ENCODE data around the gene RIOK3. TPM values are rescaled to one million over a fixed set of nuclear protein-coding genes. Genes with fewer than 3 reads are reported as not detected.

The RIOK3 gene
- total RNA-seq, 3 donors from 2014 or later, result 61.6 to 80.8 (median 74.3) TPM

GRCh38 chr18:23502516-23503037, 49.5 kb downstream of the RIOK3 start:
- Histone ChIP-seq H3K27me3 (no peaks in the 10 kb centered on the region), H3K4me1 (peaks cover 0 to 6% of the 10 kb centered on the region in 2 donors), H3K27ac (peak overlapping the region; percentile 89 to 94), H3K9me3 (no peaks in the 10 kb centered on the region), H3K4me3 (peak overlapping the region; percentile 82 to 97 (median 97)), H3K36me3 (no peaks in the 10 kb centered on the region)
- TF ChIP-seq CTCF (IDR thresholded peaks at IDR 0.05) (no peak), POLR2A (IDR thresholded peaks at IDR 0.05) (no peak), POLR2AphosphoS5 (IDR thresholded peaks at IDR 0.05) (no peak)
- DNase-seq (ENCODE audit: low spot score in 2 of 2), result no peak
- intact Hi-C loops (cut with DNase I; ENCODE audit: low total_unique reads), result loop anchor here (10.0 kb wide), 2 partner anchors 192 to 728 kb away; no protein-coding TSS in a partner anchor

GRCh38 chr18:23503038-23503962, 50.2 kb downstream of the RIOK3 start, which contains the start of gene RMC1:
RMC1 (plus strand) TSS chr18:23503511; CDS start chr18:23503619, 108 bp downstream.
- Histone ChIP-seq H3K36me3 (no peaks in the 10 kb centered on the region), H3K27ac (peak within 1 kb of the TSS; percentile 89 to 94), H3K9me3 (no peaks in the 10 kb centered on the region), H3K4me3 (peak within 1 kb of the TSS; percentile 82 to 97 (median 97)), H3K27me3 (no peaks in the 10 kb centered on the region), H3K4me1 (peaks cover 0 to 6% of the 10 kb centered on the region in 2 donors)
- intact Hi-C loops (cut with DNase I; ENCODE audit: low total_unique reads), result loop anchor here (10.0 kb wide), 2 partner anchors 192 to 728 kb away; no protein-coding TSS in a partner anchor
- DNase-seq (ENCODE audit: low spot score in 2 of 2), result peak; percentile 94 to 98
- TF ChIP-seq POLR2A (IDR thresholded peaks at IDR 0.05) (peak; percentile 82), POLR2AphosphoS5 (IDR thresholded peaks at IDR 0.05) (peak; percentile 69 to 89 (median 81)), CTCF (IDR thresholded peaks at IDR 0.05) (peak in 1 of 3 donors; percentile 11)

- peak overlapping the region in 1 of 2 donors; percentile 94 for H3K27ac ChIP-seq
- DNase-seq (ENCODE audit: low spot score in 2 of 2), result no peak
- H3K36me3 ChIP-seq, result no peaks in the 10 kb centered on the region
- TF ChIP-seq POLR2A (IDR thresholded peaks at IDR 0.05), result no peak
- no peak for TF ChIP-seq POLR2AphosphoS5 (IDR thresholded peaks at IDR 0.05)
- TF ChIP-seq CTCF (IDR thresholded peaks at IDR 0.05), result no peak
- no peaks in the 10 kb centered on the region for H3K9me3 ChIP-seq
- intact Hi-C loops (cut with DNase I; ENCODE audit: low total_unique reads), result loop anchor here (10.0 kb wide), 2 partner anchors 191 to 729 kb away; no protein-coding TSS in a partner anchor
- H3K4me3 ChIP-seq, result peak overlapping the region; percentile 82 to 97 (median 97)
- H3K27me3 ChIP-seq, result no peaks in the 10 kb centered on the region
- H3K4me1 ChIP-seq, result peaks cover 0 to 6% of the 10 kb centered on the region in 2 donors
Observed at GRCh38 chr18:23503963-23504344, 50.9 kb downstream of the RIOK3 start.

GRCh38 chr18:23504720-23505119, 51.6 kb downstream of the RIOK3 start:
- no peak for DNase-seq (ENCODE audit: low spot score in 2 of 2)
- TF ChIP-seq POLR2AphosphoS5 (IDR thresholded peaks at IDR 0.05) (no peak), CTCF (IDR thresholded peaks at IDR 0.05) (no peak), POLR2A (IDR thresholded peaks at IDR 0.05) (no peak)
- Histone ChIP-seq H3K27me3 (no peaks in the 10 kb centered on the region), H3K27ac (peak overlapping the region in 1 of 2 donors; percentile 19), H3K36me3 (no peaks in the 10 kb centered on the region), H3K4me1 (peaks cover 0 to 6% of the 10 kb centered on the region in 2 donors), H3K4me3 (peak overlapping the region; percentile 82 to 97 (median 97)), H3K9me3 (no peaks in the 10 kb centered on the region)
- intact Hi-C loops (cut with DNase I; ENCODE audit: low total_unique reads), result loop anchor here (10.0 kb wide), 2 partner anchors 190 to 730 kb away; no protein-coding TSS in a partner anchor
